ENCODE measurements around the gene USP27X.

USP27X gene

GRCh38 chrX:49878834-49879655 is at the start of gene USP27X:
TSS of gene USP27X (plus strand) at chrX:49879484. CDS start at chrX:49880308, 824 bp downstream.
- DNase-seq (ENCODE audit: low spot score), result peak; percentile 72

DNA sequence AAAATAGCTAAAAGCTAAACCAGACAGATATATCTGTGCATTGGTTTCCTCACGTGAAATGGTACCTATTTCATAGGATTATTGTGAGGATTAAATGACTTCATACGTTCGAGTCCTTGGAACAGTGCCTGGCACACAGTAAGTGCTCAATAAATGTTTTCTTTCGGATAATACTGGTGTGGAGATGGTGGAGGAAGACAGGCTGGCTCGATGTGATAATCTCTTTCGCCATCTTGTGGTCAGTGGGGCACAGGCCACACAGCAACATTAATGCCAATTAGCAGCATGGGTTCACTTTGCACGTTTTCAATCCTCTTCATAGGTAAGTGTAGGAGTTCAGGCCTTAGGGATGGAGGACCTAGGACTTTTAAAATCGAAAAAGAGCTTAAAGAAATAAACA is 40.9 kb upstream of the USP27X start:
- DNase-seq (ENCODE audit: low spot score), result peak; percentile 12

DNA sequence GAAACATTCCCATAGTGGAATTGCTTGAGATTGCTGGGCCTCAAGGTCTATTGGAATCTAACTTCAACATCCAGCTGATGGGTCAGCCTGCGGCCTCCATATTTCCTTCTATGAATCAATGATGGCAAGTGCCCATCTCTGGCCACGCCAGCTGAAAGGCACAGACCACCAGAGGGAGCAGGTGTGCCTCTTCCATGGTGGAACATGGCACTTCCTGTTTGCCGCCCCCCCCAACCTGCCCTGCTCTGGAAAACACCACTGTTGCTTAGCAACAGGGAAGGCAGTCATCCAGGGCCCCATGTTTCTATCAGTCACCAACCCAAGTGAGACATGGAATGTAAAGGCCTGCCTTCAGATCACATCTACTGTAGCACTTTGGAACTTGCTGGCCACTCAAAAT is 38.6 kb upstream of the USP27X start:
- peak; percentile 19 for DNase-seq (ENCODE audit: low spot score)

DNA sequence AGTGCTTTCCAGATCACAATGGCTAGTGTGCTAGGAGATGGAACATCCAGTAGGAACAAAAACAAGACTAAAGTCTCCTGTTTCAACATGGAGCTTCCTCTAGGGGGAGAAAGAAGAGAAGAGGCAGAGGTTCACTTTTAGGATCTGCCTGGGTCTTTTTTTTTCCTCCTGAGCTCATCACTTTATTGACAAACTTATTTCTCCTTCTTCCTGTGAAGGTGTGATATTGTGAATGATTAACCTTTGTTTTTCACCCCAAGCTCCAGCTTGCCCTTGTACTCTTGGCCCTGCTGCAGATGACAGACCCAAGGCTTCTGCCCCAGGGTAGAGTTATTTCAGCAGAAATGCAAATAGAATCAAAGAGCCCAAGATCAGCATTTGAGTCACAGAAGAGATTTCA is 36.7 kb upstream of the USP27X start:
- DNase-seq (ENCODE audit: low spot score), result no peak

DNA sequence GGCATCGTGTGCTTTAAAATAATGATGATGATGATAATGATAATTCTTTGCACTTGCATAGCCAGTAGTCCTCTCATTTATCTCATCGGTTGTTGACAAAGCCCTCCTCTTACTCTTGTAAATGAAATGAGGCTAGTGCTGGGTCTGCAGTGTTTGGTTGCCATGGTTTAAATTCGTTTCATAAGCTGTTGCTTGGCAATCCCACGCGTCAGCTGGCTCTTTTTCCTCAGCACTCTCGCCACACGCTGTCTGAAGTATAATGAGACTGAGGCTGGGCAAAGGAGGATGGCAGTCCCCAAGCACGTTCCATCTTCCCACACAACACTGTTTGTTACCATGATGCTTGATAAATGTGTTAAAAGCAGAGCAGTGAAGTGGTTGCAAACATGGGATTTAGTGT is 34.7 kb upstream of the USP27X start:
- DNase-seq (ENCODE audit: low spot score), result no peak

- DNase-seq (ENCODE audit: low spot score), result no peak
Measured at GRCh38 chrX:49845701-49846403, 33.4 kb upstream of the USP27X start.

DNA sequence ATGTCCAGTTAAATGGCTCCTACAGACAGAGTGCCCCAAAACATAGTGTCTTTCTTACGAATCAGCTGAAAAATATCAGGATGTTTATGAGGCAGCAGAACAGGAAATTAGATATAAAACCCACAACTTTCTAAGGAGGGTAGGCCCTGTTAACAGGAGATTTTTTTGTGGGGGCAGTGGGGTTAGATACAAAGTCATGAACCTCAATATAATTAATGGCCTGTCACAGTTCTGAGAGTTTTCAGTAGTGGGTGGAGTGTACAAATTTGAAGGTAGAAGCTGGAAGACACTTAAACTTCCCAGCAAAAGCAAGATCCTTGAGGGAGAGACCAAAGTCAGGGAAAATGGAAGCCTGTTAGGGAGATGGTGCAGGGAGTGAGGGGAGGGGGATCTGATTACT is 32.8 kb upstream of the USP27X start:
- DNase-seq (ENCODE audit: low spot score), result no peak

GRCh38 chrX:49848275-49848674 is 31.0 kb upstream of the USP27X start:
- DNase-seq (ENCODE audit: low spot score), result no peak

DNA sequence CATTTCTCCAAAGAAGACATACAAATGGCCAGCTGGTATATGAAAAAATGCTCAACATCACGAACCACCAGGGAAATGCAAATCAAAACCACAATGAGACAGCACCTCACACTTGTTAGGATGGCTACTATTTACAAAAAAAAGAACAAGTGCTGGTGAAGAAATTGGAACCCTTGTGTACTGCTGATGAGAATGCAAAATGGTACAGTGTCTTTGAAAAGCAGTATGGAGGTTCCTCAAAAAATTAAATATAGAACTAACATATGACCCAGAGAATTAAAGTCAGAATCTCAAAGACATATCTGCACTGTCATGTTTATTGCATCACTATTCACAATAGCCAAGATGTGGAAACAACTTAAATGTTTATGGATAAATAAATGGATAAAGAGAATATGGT is 29.3 kb upstream of the USP27X start:
- no peak for DNase-seq (ENCODE audit: low spot score)

DNA sequence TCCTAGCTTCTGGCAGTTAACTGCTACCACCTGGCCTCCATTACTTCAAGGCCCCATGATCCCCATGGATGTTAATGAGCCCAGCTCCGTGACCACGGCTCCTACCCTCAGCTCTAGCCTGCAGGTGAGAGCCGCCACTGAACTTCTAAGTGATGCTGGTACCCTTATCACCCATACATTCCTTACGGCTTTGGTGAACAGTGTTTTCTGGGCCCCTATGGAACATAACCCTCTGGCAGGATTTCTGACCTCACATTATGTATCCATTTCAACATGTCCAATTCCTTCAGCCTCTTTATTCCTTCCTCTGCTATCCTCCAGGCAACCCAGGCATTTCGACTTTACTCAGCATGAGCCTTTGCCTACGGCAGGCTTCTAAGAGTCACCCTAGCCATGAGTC is 25.6 kb upstream of the USP27X start:
- no peak for DNase-seq (ENCODE audit: low spot score)

DNA sequence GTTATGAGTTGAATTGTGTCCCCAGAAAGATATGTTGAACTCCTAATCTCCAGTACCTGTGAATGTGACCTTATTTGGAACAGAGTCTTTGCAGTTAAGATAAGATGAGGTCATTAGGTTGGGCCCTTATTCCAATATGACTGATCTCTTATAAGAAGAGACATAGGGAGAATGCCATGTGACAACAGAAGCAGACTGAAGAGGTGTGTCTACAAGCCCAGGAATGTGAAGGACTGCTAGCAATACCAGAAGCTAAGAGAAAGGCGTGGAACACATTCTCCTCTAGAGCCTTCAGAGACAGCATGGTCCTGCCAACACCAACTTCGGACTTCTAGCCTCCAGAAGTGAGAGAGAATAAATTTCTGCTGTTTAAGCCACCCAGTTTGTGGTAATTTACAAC is 22.5 kb upstream of the USP27X start:
- DNase-seq (ENCODE audit: low spot score), result no peak

DNA sequence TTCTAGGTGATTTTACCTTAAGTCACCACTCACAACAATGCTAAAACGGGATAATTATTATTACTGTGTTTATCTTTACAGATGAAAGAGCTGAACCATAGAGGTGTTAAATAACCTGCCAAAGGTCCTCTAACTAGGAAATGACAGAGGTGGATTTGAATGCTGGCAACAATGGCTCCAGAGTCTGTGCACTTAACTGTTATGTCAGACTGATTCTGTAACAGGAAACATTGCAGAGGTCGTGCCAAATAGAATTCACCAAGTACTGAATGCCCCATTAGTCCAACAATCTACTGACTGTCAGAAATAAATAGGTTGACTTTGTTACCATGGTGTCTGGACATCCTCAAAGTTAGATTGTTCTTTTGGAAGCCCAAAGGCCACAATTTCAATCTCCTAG is 20.9 kb upstream of the USP27X start:
- no peak for DNase-seq (ENCODE audit: low spot score)

GRCh38 chrX:49859491-49859890 is 19.8 kb upstream of the USP27X start:
- DNase-seq (ENCODE audit: low spot score), result no peak

- no peak for DNase-seq (ENCODE audit: low spot score)
Measured at GRCh38 chrX:49860867-49861535, 18.3 kb upstream of the USP27X start.

DNA sequence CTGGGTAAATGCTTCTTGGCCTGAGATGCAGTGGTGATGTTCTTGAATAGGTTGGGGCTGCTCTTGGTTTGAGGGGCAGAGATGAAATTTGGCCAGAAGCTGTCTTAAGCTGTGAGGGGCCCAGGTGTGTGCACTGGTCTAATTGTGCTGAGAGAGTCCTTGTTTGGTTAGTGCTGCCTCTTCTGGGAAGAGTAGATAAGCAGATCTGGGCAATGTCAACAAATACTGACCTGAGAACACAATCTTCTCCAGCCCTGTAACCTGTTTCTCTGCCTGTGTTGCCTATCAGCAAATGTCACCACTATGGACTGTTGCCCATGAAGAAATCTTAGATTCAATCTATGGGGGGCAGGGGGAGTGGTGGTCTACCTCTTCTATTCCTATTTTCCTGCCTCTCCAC is 17.2 kb upstream of the USP27X start:
- no peak for DNase-seq (ENCODE audit: low spot score)

DNA sequence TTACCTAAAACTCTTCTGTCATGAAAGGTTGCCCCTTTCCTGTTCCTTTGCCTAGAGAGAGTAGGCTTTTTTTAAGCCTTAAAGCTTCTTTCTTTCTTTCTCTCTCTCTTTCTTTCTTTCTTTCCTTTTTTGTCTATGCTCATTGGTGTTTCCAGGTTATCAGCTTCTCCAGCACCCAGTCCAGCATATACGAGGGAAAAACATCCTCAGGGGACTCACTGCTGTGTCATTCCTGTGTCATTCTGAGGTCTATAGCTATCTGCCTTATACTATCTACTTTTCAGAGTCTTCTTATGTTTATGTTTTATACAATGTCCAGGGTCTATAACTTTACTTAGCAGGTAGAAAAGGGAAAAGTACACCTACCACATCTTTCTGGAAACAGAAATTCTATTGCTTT is 10.5 kb upstream of the USP27X start:
- DNase-seq (ENCODE audit: low spot score), result no peak

DNA sequence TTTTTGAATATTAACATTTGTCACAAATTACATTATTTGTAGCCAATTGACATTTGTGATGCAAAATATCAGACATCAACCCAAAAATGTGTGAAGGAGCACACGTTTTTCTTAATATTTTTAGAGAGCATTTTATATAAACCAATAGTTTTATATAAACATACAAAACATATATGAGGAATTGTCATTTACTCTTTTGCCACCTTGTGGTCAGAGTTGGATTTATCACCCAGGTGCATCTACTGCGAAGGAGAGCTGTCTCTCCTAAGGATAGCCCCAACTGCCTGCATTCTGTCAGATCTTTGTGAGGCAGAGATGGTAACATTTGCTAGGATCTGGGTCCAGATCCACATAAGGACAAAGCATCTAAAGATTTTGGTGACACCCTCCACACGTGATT is 2.5 kb upstream of the USP27X start:
- DNase-seq (ENCODE audit: low spot score), result peak; percentile 34

- no peak for DNase-seq (ENCODE audit: low spot score)
Measured at GRCh38 chrX:49877397-49878101, 1.7 kb upstream of the USP27X start.

DNA sequence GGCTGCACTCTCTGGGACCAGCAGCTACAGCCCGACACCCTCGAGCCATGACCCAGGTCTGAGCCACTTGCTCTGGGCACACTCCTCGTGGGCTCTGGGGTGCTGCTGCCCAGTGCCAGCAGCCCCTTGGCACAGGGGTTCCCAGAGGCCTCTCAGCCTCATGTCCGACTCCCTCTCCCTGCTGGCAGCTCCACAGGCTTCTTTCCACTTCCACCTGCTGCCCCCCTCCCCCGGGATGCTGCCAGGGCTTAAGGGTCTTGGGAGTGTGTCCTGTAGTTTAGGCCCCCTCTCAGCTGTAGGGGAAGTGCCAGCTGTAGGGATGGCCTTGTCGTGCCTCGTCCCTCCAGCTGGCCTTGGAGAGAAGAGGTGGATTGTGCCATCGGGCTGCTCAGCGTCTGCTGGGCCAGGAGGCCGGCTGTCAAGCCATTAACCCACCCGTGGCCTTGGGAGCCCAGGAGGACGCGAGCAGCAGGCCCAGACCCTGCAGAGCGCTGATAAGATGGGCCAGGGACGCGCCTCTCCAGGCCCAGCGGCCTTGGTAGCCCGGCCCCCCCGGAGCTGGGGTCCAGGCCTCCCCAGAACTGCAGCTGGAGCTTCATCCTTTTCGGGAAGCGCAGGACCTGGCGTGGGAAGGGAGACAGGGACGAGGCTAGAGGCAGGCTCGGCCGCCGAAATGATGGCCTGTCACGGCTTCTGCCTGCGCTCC is 1.0 kb upstream of the USP27X start:
- DNase-seq (ENCODE audit: low spot score), result no peak

GRCh38 chrX:49879656-49880277 is 483 bp downstream of the USP27X start:
- no peak for DNase-seq (ENCODE audit: low spot score)

- no peak for DNase-seq (ENCODE audit: low spot score)
Measured at GRCh38 chrX:49880668-49881067, 1.4 kb downstream of the USP27X start.
